Ectodermal cell (in vitro differentiated cells): ENCODE measurements around the gene RXRA.

ENCODE experiments used
- H3K27ac ChIP-seq: 2 replicates; pipeline ENCODE4 v1.7.0; 2013; ENCODE audit warnings: mild to moderate bottlenecking, low read depth, low read length; ENCODE audit not compliant: insufficient read depth, poor library complexity, severe bottlenecking
- H3K27me3 ChIP-seq: 2 replicates; pipeline ENCODE4 v1.7.0; 2013; ENCODE audit warnings: mild to moderate bottlenecking, low read length; ENCODE audit not compliant: insufficient read depth, control insufficient read depth, poor library complexity, severe bottlenecking
- H3K36me3 ChIP-seq: one replicate; pipeline ENCODE4 v1.7.0; 2013; ENCODE audit warnings: low read length; ENCODE audit not compliant: control insufficient read depth, insufficient read depth
- H3K4me1 ChIP-seq: one replicate; pipeline ENCODE4 v1.7.0; 2013; ENCODE audit warnings: low read length; ENCODE audit not compliant: control insufficient read depth, insufficient read depth
- H3K4me3 ChIP-seq: 2 replicates; pipeline ENCODE4 v1.7.0; 2013; ENCODE audit warnings: low read depth, low read length, control low read depth; ENCODE audit not compliant: insufficient read depth
- H3K9me3 ChIP-seq: 2 replicates; pipeline ENCODE4 v1.7.0; 2013; ENCODE audit warnings: mild to moderate bottlenecking, low read length, moderate library complexity; ENCODE audit not compliant: control insufficient read depth
- WGBS, 2 experiments: methylation state at CpG; one replicate each; pipeline ENCODE4 v1.1.7; 2013; ENCODE audit warnings: missing lambda C conversion rate in 2 of 2; 5-methylcytosine and 5-hydroxymethylcytosine counted together

RXRA gene

DNA sequence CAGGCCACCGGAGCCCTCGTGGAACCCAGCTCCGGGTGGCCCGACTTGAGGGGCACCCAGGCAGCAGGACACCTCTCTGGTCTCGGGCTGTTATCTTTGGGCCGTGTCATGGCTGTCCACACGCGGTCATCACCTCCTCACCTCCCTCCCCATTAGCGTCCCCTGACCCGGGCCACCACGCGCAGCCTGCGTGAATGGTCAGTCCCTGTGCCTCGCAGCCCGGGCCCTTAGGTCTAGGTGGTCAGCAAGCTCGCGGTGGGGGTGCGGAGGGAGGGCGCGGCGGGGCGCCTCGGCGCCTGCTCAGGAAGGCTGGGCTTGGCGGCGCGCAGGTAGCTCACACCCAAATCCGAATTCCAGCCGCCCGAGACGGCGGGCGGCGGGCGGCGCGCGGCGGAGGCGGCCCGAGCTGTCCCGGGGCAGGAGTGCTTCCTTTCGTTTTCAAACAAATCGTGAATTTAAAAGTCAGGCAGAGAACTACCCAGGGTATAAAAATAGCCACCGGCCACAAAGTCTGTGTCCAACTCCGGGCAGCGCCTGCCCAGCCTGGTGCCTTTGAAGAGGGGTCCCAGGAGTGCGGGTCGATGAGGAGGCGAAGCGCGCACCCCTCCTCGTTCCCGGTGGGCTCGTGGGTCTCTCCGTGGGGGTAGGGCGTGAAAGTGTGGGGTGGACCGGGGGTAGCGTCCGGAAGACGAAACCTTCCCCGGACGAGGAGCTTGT is 1.0 kb upstream of the RXRA start:
- H3K36me3 ChIP-seq, result no peaks in the 10 kb centered on the region
- H3K4me3 ChIP-seq, result peak overlapping the region; percentile 58
- no peaks in the 10 kb centered on the region for H3K9me3 ChIP-seq
- 12 to 13% methylated on average over 63 of the region's 63 CpGs for WGBS, 2 experiments
- H3K27me3 ChIP-seq, result peaks cover 8% of the 10 kb centered on the region
- H3K4me1 ChIP-seq, result peaks cover 47% of the 10 kb centered on the region
- H3K27ac ChIP-seq, result peak overlapping the region; percentile 71

DNA sequence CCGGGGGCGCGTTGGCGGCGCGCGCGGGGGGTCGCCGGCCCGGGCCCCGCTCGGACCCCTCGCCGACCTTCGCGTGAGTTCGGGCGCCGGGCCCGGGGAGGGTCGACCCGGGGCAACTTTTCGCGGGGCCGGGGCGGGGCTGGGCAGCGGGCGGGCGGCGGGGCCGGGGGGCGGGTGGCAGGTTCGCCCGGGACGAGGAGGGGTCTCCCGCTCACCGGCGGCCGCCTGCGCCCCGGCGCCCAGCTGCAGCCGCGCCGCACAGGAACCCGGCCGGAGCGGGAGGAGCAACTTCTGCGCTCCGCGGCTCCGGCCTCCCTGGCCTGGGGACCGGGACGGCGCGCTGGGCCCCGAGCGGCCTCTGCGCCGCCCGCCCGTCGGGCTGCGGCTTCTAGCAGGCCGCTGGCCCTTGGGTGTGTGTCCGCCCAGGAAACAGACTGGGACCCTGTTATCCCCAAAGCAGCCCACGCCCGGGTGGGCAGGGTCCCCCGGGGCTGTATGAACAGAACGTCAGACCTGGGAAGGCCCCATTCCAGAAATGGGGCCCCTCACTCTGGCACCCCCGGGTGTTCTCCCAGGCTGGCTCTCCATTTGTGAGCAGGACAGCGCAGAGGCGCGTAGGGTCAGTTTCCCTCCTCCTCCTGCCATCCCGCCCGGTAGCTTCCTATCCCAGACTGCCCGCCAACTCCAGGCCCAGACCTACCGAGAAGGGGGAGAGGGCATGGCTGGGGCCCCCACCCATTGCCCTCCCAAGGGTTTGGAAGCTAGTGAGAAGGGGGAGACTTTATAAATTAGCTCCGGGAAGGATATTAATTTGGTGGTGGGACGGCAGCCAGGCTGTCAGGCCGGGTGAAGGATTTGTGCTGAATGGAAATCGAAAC is 708 bp downstream of the RXRA start:
- WGBS, 2 experiments, result 3% methylated on average over 82 to 83 of the region's 83 CpGs
- Histone ChIP-seq H3K9me3 (no peaks in the 10 kb centered on the region), H3K4me1 (peaks cover 52% of the 10 kb centered on the region), H3K27me3 (peaks cover 8% of the 10 kb centered on the region), H3K36me3 (no peaks in the 10 kb centered on the region), H3K27ac (no peak overlapping the region), H3K4me3 (peak overlapping the region; percentile 73)

DNA sequence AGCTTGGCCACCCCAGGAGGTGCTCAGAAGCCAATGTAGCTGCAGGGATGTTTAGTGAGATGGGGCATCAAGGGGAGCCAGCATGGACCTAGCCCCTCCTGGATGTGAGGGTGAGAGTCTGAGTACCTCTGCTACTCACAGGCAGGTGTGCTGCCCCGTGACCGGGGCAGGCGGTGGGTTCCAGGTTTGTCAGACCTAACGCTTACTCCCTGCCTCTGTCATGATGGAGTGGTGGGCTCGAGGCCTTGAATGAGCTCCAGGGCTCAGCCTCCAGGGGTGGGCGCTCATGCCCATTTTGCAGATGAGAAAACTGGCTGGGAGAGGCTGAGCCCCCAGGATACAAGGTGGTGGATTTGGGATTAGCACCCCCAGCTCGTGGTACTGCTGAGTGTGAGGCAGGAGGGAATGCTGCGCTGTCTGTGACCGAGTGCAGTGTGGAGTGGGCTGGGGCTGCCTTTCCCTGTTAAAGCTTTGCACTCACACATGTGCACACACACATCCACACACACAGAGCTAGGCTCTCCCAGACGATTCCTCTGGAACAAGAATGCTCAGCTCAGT is 1.5 kb downstream of the RXRA start:
- Histone ChIP-seq H3K27ac (peak overlapping the region; percentile 77), H3K36me3 (no peaks in the 10 kb centered on the region), H3K4me1 (peaks cover 57% of the 10 kb centered on the region), H3K4me3 (peak overlapping the region; percentile 73), H3K9me3 (no peaks in the 10 kb centered on the region), H3K27me3 (peaks cover 8% of the 10 kb centered on the region)
- 78 to 81% methylated on average over 10 of the region's 10 CpGs for WGBS, 2 experiments

DNA sequence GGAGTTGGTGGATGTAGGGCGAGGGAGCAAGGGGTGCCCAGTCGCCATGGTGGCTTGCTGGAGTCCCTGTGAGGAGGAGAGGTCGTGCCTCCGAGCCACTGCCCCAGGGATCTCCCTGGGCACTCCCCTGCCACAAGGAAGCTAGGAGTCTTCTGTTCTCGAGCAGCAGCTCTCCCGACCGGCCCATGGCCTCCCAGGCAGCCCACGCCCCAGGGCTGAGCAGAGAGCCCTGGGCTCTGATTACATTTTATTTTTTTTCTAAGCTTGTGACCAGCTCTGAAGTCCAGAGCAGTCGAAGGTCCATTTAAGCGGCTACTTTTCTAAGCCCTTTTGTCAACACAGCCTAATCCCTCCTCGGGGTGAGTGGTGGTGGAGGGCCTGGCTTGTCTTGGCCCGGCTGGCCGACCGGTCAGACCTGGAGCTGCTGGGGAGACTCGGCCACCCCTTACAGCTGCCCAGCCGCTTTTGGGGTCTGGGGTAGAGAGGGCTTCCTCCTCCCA is 2.1 kb downstream of the RXRA start:
- Histone ChIP-seq H3K27me3 (peaks cover 8% of the 10 kb centered on the region), H3K9me3 (no peaks in the 10 kb centered on the region), H3K4me3 (no peak overlapping the region), H3K27ac (peak overlapping the region; percentile 77), H3K4me1 (peaks cover 57% of the 10 kb centered on the region), H3K36me3 (no peaks in the 10 kb centered on the region)
- WGBS, 2 experiments, result 34 to 46% methylated on average over 16 of the region's 16 CpGs

DNA sequence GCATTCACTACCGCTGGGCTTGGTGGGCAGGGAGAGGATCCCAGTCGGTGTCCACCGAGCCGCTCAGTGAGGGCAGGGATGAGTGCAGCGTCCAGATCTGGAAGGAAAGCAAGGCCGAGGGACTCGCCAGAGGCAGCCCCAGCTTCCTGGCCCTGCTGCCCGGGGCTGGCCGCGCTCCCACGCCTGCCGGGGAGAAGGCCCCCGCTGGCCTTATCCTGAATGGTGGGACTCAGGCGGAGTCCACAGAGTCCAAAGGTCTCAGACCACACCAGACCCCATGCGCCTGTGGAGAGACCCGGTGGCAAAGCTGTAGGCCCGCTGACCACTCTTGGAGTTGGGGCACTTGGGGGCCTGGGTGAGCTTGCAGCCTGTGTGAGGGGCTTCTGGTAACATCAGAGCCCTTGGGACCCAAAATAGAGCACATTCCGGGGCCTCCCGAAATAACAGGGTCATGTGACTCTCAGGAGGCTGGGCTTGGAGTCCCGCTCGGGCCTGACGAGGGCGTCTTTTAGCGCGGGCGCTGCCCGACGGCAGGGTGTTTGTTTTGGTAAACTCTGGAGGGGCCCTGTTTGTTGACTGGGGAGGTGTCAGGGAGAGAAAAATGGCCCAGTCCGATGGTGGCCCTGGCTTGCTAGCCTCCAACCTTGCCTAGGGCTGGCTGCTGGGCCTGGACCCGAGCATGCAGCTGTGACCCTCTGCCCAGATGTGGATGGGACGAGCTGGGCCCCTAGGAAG is 2.8 kb downstream of the RXRA start:
- WGBS, 2 experiments, result 71 to 74% methylated on average over 31 of the region's 31 CpGs
- no peaks in the 10 kb centered on the region for H3K36me3 ChIP-seq
- peaks cover 8% of the 10 kb centered on the region for H3K27me3 ChIP-seq
- no peak overlapping the region for H3K4me3 ChIP-seq
- H3K4me1 ChIP-seq, result peaks cover 51% of the 10 kb centered on the region
- H3K9me3 ChIP-seq, result no peaks in the 10 kb centered on the region
- H3K27ac ChIP-seq, result peak overlapping the region; percentile 77

DNA sequence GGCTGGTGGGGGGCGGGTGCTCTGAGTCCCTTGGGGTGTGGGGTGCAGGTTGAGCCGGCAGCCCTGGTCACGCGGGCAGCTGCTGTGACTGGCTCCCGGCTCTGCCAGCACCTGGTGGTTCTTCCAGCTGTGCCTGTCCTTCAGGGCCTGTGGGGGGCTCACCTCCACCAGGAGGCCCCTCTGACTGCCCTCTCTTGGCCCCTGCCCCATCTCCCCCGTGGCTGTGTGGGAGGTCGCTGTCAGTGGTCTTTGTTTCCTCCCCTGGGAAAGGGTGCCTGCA is 3.3 kb downstream of the RXRA start:
- Histone ChIP-seq H3K27ac (no peak overlapping the region), H3K4me3 (no peak overlapping the region), H3K27me3 (peaks cover 8% of the 10 kb centered on the region), H3K9me3 (no peaks in the 10 kb centered on the region), H3K36me3 (no peaks in the 10 kb centered on the region), H3K4me1 (peaks cover 48% of the 10 kb centered on the region)
- 79 to 80% methylated on average over 7 of the region's 7 CpGs for WGBS, 2 experiments

DNA sequence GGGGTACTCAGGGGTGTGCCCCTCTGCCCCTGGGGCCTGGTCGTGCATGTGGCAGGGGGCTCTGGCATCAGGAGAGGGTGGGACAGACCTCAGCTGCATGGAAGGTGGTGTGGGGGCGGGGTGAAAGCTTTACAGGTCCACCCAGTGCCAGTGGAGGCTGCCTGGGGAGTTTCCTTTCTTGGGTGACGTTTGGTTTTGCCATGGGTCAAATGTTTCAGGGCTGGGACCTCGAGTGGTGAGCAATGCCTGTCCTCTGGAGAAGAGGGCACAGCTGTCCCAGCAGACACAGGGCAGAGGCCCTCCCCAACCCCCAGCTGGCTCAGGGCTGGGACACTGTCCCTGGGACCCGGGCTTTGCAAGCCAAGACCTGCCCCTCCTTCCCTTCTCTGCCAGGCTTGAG is 3.6 kb downstream of the RXRA start:
- WGBS, 2 experiments, result 76 to 78% methylated on average over 5 of the region's 5 CpGs
- Histone ChIP-seq H3K27me3 (peaks cover 8% of the 10 kb centered on the region), H3K27ac (no peak overlapping the region), H3K36me3 (no peaks in the 10 kb centered on the region), H3K4me3 (no peak overlapping the region), H3K4me1 (peaks cover 48% of the 10 kb centered on the region), H3K9me3 (no peaks in the 10 kb centered on the region)

DNA sequence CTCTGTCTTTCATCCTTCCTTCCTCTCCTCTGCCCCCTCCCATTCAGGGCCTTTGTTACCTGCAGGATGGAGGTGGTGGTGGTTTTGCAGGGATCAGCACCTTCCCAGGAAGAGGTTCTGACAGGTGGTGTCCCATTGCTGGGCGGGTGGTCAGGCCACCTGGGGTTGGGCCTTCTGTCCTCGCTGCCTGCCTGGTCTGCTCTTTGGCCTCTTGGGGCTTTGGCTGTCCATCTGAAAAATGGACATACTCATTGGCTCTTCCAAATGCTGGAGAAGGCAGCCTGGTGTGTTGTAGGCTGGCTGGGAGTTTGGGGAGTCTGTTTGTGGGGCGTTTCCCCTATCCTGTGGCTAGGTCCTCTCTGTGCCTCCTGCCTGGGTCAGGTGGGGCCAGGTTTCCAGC is 4.3 kb downstream of the RXRA start:
- no peak overlapping the region for H3K27ac ChIP-seq
- WGBS, 2 experiments, result 93 to 95% methylated on average over 3 of the region's 3 CpGs

DNA sequence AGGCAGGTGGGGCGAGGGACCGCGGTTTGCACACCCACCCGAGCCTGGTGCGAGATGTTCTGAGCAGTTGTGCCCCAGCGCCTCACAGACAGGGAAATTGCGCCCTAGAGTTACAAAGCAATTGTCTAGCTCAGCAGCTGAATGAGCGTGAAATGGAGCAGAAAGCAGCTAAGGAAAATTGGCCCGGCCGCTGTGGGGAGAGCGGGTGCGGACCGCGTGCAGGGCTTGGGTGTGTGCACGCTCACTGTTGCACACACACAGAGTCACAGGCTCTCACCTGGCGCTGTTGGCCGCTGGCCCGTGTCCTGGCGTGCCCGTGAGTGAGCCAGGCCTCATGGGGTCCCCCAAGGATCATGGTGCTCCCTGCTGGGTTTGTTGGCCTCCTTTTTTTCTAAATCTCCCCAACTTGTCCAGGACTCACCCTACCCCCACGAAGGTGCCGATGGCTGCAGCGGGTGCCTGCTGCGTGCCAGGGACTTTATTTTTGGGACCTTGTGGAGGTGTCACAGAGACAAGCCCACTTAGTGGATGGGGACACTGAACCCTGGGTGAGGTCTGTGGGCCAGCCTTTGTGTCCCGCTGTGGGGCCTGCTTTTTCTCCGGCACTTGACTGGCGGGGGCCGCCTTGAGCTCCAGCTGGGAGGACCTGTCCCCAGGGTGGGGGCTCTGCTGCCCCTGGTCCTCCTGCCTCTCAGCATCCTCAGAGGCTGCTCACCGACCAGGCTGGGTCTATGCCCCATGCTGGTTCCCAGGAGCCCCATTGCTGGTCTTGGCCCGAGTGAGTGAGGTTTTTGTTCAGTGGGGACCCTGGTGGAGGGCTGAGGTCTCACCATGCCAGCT is 5.2 kb downstream of the RXRA start:
- Histone ChIP-seq H3K4me1 (peaks cover 48% of the 10 kb centered on the region), H3K36me3 (no peaks in the 10 kb centered on the region), H3K4me3 (no peak overlapping the region), H3K9me3 (no peaks in the 10 kb centered on the region), H3K27me3 (no peaks in the 10 kb centered on the region), H3K27ac (no peak overlapping the region)
- 92 to 93% methylated on average over 30 of the region's 30 CpGs for WGBS, 2 experiments

More for the DNA sequence above, 4.3 kb downstream of the RXRA start:
- H3K27me3 ChIP-seq, result peaks cover 1% of the 10 kb centered on the region
- no peaks in the 10 kb centered on the region for H3K9me3 ChIP-seq
- H3K4me3 ChIP-seq, result no peak overlapping the region
- H3K4me1 ChIP-seq, result peaks cover 48% of the 10 kb centered on the region
- no peaks in the 10 kb centered on the region for H3K36me3 ChIP-seq
